MM.1S (cell line): ENCODE measurements around the gene TANC1.

Source experiments
- DNase-seq: peaks from one replicate; pipeline ENCODE4 v3.0.0-alpha.2; 2015
- H2AFZ ChIP-seq: fragments of 300-600 bp; sonication (generic); 2 replicates; pipeline ENCODE4 v1.6.0; 2016; ENCODE audit warnings: antibody characterized with exemption, low read length
- H3F3A ChIP-seq: fragments of 300-600 bp; sonication (generic); 2 replicates; pipeline ENCODE4 v1.6.1; 2016; ENCODE audit warnings: mild to moderate bottlenecking, antibody characterized with exemption, low read length, moderate library complexity, mixed read lengths; ENCODE audit not compliant: insufficient read depth
- H3K27ac ChIP-seq: fragments of 300-600 bp; sonication (generic); 2 replicates; pipeline ENCODE4 v1.5.1; 2016; ENCODE audit warnings: mild to moderate bottlenecking, low read length
- H3K27me3 ChIP-seq: fragments of 300-600 bp; sonication (generic); replicated peaks from 2 replicates; pipeline ENCODE4 v1.6.0; 2016; ENCODE audit warnings: low read length; ENCODE audit not compliant: insufficient read depth
- H3K36me3 ChIP-seq: fragments of 300-600 bp; sonication (generic); replicated peaks from 2 replicates; pipeline ENCODE4 v1.6.1; 2016; ENCODE audit warnings: mild to moderate bottlenecking, low read length, mixed read lengths; ENCODE audit not compliant: insufficient read depth
- H3K4me1 ChIP-seq: fragments of 300-600 bp; sonication (generic); 2 replicates; pipeline ENCODE4 v1.6.1; 2016; ENCODE audit warnings: low read length, mixed read lengths
- H3K4me2 ChIP-seq: fragments of 300-600 bp; sonication (generic); 2 replicates; pipeline ENCODE4 v1.6.0; 2016; ENCODE audit warnings: low read depth, low read length
- H3K4me3 ChIP-seq: fragments of 300-600 bp; sonication (generic); 2 replicates; pipeline ENCODE4 v1.5.1; 2016; ENCODE audit warnings: low read length, mixed read lengths
- H3K79me2 ChIP-seq: fragments of 300-600 bp; sonication (generic); 2 replicates; pipeline ENCODE4 v1.6.1; 2016; ENCODE audit warnings: mixed run types, low read length, mixed read lengths
- H3K9ac ChIP-seq: fragments of 300-600 bp; sonication (generic); 2 replicates; pipeline ENCODE4 v1.6.1; 2016; ENCODE audit warnings: low read length, mixed read lengths
- H3K9me2 ChIP-seq: fragments of 300-600 bp; sonication (generic); replicated peaks from 2 replicates; pipeline ENCODE4 v1.6.1; 2016; ENCODE audit warnings: mild to moderate bottlenecking, low read length, mixed read lengths; ENCODE audit not compliant: insufficient read depth
- H3K9me3 ChIP-seq: fragments of 300-600 bp; sonication (generic); replicated peaks from 2 replicates; pipeline ENCODE4 v1.6.1; 2016; ENCODE audit warnings: mild to moderate bottlenecking, low read length, mixed read lengths; ENCODE audit not compliant: insufficient read depth
- H4K20me1 ChIP-seq: fragments of 300-600 bp; sonication (generic); 2 replicates; pipeline ENCODE4 v1.6.1; 2016; ENCODE audit warnings: mild to moderate bottlenecking, low read length, moderate library complexity, mixed read lengths; ENCODE audit not compliant: insufficient read depth
- CTCF ChIP-seq: fragments of 300-600 bp; sonication (generic); IDR thresholded peaks from 2 replicates; pipeline ENCODE4 v1.5.1; 2016; ENCODE audit warnings: antibody characterized with exemption, low read length, mixed read lengths
- EZH2 ChIP-seq: fragments of 300-600 bp; sonication (generic); optimal IDR thresholded peaks from 2 replicates; pipeline ENCODE3; 2017; ENCODE audit warnings: low read depth, mild to moderate bottlenecking, antibody characterized with exemption, low read length, mixed read lengths
- EZH2phosphoT487 ChIP-seq: fragments of 300-600 bp; sonication (generic); IDR thresholded peaks from 2 replicates; pipeline ENCODE4 v1.6.1; 2018; ENCODE audit warnings: antibody characterized with exemption, low read length

The TANC1 gene

GRCh38 chr2:159230145-159230877, 261.9 kb downstream of the TANC1 start:
- no peak overlapping the region for H3K4me3 ChIP-seq
- no peaks in the 10 kb centered on the region for H4K20me1 ChIP-seq
- no peaks in the 10 kb centered on the region for H3K79me2 ChIP-seq
- H3K9me3 ChIP-seq: no peaks in the 10 kb centered on the region
- H3K27me3 ChIP-seq: no peaks in the 10 kb centered on the region
- no peak for TF ChIP-seq CTCF
- no peak for TF ChIP-seq EZH2
- no peak for TF ChIP-seq EZH2phosphoT487
- H3K36me3 ChIP-seq: no peaks in the 10 kb centered on the region
- no peak overlapping the region for H3K4me2 ChIP-seq
- no peaks in the 10 kb centered on the region for H3K9me2 ChIP-seq
- 0 out of 2 replicates have a peak, but pooled peaks cover 3% of the 10 kb centered on the region for H3F3A ChIP-seq
- H3K4me1 ChIP-seq: peaks cover 9% of the 10 kb centered on the region
- H3K9ac ChIP-seq: no peak overlapping the region
- H3K27ac ChIP-seq: no peak overlapping the region
- no peak for DNase-seq
- no peak overlapping the region for H2AFZ ChIP-seq

GRCh38 chr2:159232456-159233170, 264.2 kb downstream of the TANC1 start:
- H3K27me3 ChIP-seq: no peaks in the 10 kb centered on the region
- no peaks in the 10 kb centered on the region for H4K20me1 ChIP-seq
- no peak for DNase-seq
- H3K4me1 ChIP-seq: no peaks in the 10 kb centered on the region
- H3K36me3 ChIP-seq: no peaks in the 10 kb centered on the region
- no peak overlapping the region for H3K27ac ChIP-seq
- no peaks in the 10 kb centered on the region for H3K79me2 ChIP-seq
- TF ChIP-seq CTCF (no peak), EZH2phosphoT487 (no peak), EZH2 (no peak)
- no peak overlapping the region for H2AFZ ChIP-seq
- H3K9me2 ChIP-seq: no peaks in the 10 kb centered on the region
- no peak overlapping the region for H3K4me2 ChIP-seq
- H3F3A ChIP-seq: no peaks in the 10 kb centered on the region
- H3K9me3 ChIP-seq: no peaks in the 10 kb centered on the region
- H3K4me3 ChIP-seq: no peak overlapping the region
- no peak overlapping the region for H3K9ac ChIP-seq

GRCh38 chr2:159234868-159235267, 266.4 kb downstream of the TANC1 start:
- Histone ChIP-seq H2AFZ (no peak overlapping the region), H4K20me1 (no peaks in the 10 kb centered on the region), H3K9me2 (no peaks in the 10 kb centered on the region), H3K9me3 (no peaks in the 10 kb centered on the region), H3K4me1 (no peaks in the 10 kb centered on the region), H3F3A (no peaks in the 10 kb centered on the region), H3K9ac (no peak overlapping the region), H3K4me2 (no peak overlapping the region), H3K27ac (no peak overlapping the region), H3K27me3 (no peaks in the 10 kb centered on the region), H3K36me3 (no peaks in the 10 kb centered on the region), H3K4me3 (no peak overlapping the region), H3K79me2 (no peaks in the 10 kb centered on the region)
- TF ChIP-seq EZH2 (no peak), CTCF (no peak), EZH2phosphoT487 (no peak)
- DNase-seq: no peak
